Mesendoderm (in vitro differentiated cells): Measurements from ENCODE around the gene RSAD1.

Experiments
- DNase-seq: peaks from one replicate; pipeline ENCODE4 v3.0.0; 2013
- H2AK5ac ChIP-seq: 2 replicates; pipeline ENCODE4 v1.6.1; 2013; ENCODE audit warnings: low read length, inconsistent platforms
- H2BK120ac ChIP-seq: 2 replicates; pipeline ENCODE4 v1.6.1; 2013; ENCODE audit warnings: low read depth, mild to moderate bottlenecking, low read length, moderate library complexity, mixed read lengths
- H2BK15ac ChIP-seq: replicated peaks from 2 replicates; pipeline ENCODE4 v1.6.1; 2013; ENCODE audit warnings: low read depth, mild to moderate bottlenecking, moderate library complexity
- H2BK5ac ChIP-seq: 2 replicates; pipeline ENCODE4 v1.6.1; 2013; ENCODE audit warnings: low read length, inconsistent platforms
- H3K18ac ChIP-seq: 2 replicates; pipeline ENCODE4 v1.6.1; 2013; ENCODE audit warnings: mild to moderate bottlenecking, low read length, mixed read lengths
- H3K23ac ChIP-seq: one replicate; pipeline ENCODE4 v1.6.1; 2013; ENCODE audit warnings: low read length
- H3K27ac ChIP-seq: 2 replicates; pipeline ENCODE4 v1.5.1; 2013; ENCODE audit warnings: low read depth, mild to moderate bottlenecking, inconsistent platforms, low read length, moderate library complexity
- H3K27me3 ChIP-seq: 2 replicates; pipeline ENCODE4 v1.6.1; 2013; ENCODE audit warnings: low read length, control low read depth, mild to moderate bottlenecking, inconsistent platforms; ENCODE audit not compliant: insufficient read depth, poor library complexity
- H3K36me3 ChIP-seq: 2 replicates; pipeline ENCODE4 v1.6.1; 2013; ENCODE audit warnings: low read length, inconsistent platforms; ENCODE audit not compliant: control insufficient read depth, insufficient read depth
- H3K4ac ChIP-seq: one replicate; pipeline ENCODE4 v1.6.1; 2013; ENCODE audit warnings: low read depth, mild to moderate bottlenecking, low read length, moderate library complexity
- H3K4me1 ChIP-seq: 2 replicates; pipeline ENCODE4 v1.6.1; 2013; ENCODE audit warnings: low read depth, low read length, inconsistent platforms; ENCODE audit not compliant: control insufficient read depth
- H3K4me2 ChIP-seq: 2 replicates; pipeline ENCODE4 v1.6.1; 2013; ENCODE audit warnings: low read length
- H3K4me3 ChIP-seq: 2 replicates; pipeline ENCODE4 v1.5.1; 2013; ENCODE audit warnings: mild to moderate bottlenecking, low read length
- H3K56ac ChIP-seq: one replicate; pipeline ENCODE4 v1.6.1; 2013; ENCODE audit warnings: low read length
- H3K79me1 ChIP-seq: 2 replicates; pipeline ENCODE4 v1.6.1; 2013; ENCODE audit warnings: low read length, inconsistent platforms
- H3K79me2 ChIP-seq: 2 replicates; pipeline ENCODE4 v1.6.1; 2013; ENCODE audit warnings: mild to moderate bottlenecking, low read length; ENCODE audit not compliant: control insufficient read depth, insufficient read depth
- H3K9ac ChIP-seq: 2 replicates; pipeline ENCODE4 v1.6.1; 2013; ENCODE audit warnings: low read length, inconsistent platforms
- H4K5ac ChIP-seq: one replicate; pipeline ENCODE4 v1.6.1; 2013; ENCODE audit warnings: low read length
- H4K8ac ChIP-seq: one replicate; pipeline ENCODE4 v1.6.1; 2013; ENCODE audit warnings: low read depth, mild to moderate bottlenecking, control low read depth, low read length, moderate library complexity
- WGBS: extraction: QIAGEN DNeasy Blood & Tissue Kit; methylation state at CpG from one replicate; pipeline ENCODE4 v1.1.7; 2013; ENCODE audit warnings: low lambda C conversion rate, missing lambda C conversion rate; ENCODE audit not compliant: insufficient coverage; ENCODE audit errors: extremely low coverage; 5-methylcytosine and 5-hydroxymethylcytosine counted together

The RSAD1 gene

DNA sequence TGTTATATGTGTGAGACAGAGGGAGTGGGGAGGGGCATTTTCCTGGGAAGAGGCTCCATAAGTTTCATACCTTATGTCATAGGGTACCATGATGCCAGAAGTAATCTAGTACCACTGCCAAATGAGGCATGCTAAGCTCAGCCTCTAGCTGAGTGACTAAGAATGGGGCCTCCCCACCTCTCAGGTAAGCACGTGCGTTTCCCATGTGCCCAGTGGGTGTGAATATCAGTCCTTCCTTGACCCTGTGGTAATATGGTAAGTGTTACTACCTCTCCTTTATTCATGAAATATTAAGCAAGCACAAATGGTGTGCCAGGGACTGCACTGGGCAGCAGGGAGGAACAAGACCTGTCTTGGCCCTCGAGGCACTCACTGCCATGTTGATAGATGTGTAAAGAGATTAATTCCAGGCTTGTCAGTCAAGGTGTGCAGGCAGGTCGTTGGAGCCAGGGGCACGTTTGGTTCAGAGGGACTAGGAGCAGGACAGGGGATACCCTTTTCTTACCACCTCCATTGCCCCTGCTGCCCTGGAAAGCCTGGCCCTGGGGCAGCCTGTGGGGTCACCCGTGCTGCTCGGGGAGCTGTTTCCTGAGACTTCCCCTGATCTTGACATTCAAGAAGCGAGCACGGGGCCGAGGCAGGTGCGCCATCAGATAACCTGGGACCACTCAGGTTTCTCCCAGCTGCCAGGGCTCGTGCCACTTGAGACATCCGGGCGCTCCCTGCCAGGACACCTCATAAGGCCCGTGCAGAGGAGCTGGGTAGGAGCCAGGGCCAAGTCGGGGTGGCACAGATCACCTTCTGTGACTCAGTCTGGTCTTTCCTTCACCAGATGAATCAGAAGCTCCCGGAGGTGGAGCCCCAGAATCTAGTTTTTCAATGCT is 8.8 kb downstream of the RSAD1 start:
- WGBS = no CpG with 5 or more reads among the region's 17 CpGs
- Histone ChIP-seq H3K79me2 (no peaks in the 10 kb centered on the region), H3K79me1 (no peaks in the 10 kb centered on the region), H3K9ac (no peak overlapping the region), H2BK5ac (no peak overlapping the region), H3K4me1 (no peaks in the 10 kb centered on the region), H3K18ac (no peak overlapping the region), H4K8ac (no peak overlapping the region), H3K27ac (no peak overlapping the region), H3K27me3 (no peaks in the 10 kb centered on the region), H3K56ac (no peak overlapping the region), H4K5ac (no peak overlapping the region), H3K4me3 (no peak overlapping the region), H3K23ac (no peak overlapping the region), H2BK120ac (no peak overlapping the region), H2BK15ac (no peak overlapping the region), H3K36me3 (no peaks in the 10 kb centered on the region), H2AK5ac (no peak overlapping the region), H3K4ac (no peak overlapping the region), H3K4me2 (no peak overlapping the region)
- no peak for DNase-seq

DNA sequence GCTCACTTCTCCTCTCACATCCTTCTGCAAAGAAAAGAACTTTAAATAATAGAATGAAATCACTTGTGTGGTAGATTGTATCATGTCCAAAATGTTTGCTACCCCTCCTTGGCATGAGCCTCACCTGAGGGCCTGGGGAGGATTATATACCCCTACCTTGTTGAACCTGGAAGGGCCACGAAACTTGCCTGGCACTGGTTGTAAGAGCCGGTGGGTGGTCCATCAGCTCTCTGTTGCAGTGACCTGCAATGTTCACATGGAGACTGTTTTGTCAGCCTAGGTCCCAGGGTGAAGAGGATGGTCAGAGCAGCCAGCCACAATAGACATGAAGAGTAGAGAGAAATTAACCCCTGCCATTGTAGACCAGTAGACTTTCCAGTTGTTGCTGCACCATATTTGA is 10.2 kb downstream of the RSAD1 start:
- Histone ChIP-seq H3K27me3 (no peaks in the 10 kb centered on the region), H2AK5ac (no peak overlapping the region), H3K36me3 (no peaks in the 10 kb centered on the region), H3K4me2 (no peak overlapping the region), H3K56ac (no peak overlapping the region), H3K4me3 (no peak overlapping the region), H3K23ac (no peak overlapping the region), H3K79me2 (no peaks in the 10 kb centered on the region), H3K9ac (no peak overlapping the region), H4K8ac (no peak overlapping the region), H2BK120ac (no peak overlapping the region), H3K18ac (no peak overlapping the region), H3K27ac (no peak overlapping the region), H4K5ac (no peak overlapping the region), H2BK15ac (no peak overlapping the region), H3K79me1 (no peaks in the 10 kb centered on the region), H3K4me1 (no peaks in the 10 kb centered on the region), H3K4ac (no peak overlapping the region), H2BK5ac (no peak overlapping the region)
- no CpG with 5 or more reads among the region's 2 CpGs for WGBS
- no peak for DNase-seq

DNA sequence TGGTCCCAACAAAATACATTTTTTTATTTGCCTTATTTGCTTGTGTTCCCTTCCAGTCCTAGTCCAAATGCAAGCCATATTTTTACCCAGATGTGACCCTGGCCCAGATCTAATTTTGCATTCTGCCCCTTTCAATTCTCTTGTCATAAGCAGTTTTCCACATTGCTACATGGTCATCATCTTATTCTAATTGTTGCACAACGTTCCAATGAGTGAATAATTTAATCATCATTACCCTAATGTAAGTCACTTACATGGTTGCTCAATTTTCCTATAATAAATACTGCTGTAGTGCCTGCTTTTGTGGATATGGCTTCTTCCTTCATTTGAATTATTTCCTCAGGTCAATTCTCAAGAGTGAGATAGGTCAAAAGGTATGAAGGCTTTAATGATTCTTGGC is 12.8 kb downstream of the RSAD1 start:
- no peaks in the 10 kb centered on the region for H3K4me1 ChIP-seq
- H3K23ac ChIP-seq = no peak overlapping the region
- no peak overlapping the region for H2BK15ac ChIP-seq
- H3K4me2 ChIP-seq = no peak overlapping the region
- H3K36me3 ChIP-seq = no peaks in the 10 kb centered on the region
- no peak overlapping the region for H2BK5ac ChIP-seq
- no peak overlapping the region for H2BK120ac ChIP-seq
- WGBS = no CpG with 5 or more reads among the region's 1 CpG
- H3K56ac ChIP-seq = no peak overlapping the region
- H3K79me1 ChIP-seq = no peaks in the 10 kb centered on the region
- no peak overlapping the region for H3K27ac ChIP-seq
- DNase-seq = no peak
- H3K79me2 ChIP-seq = no peaks in the 10 kb centered on the region
- no peak overlapping the region for H3K4ac ChIP-seq
- no peak overlapping the region for H3K4me3 ChIP-seq
- H3K9ac ChIP-seq = no peak overlapping the region
- H3K18ac ChIP-seq = no peak overlapping the region
- H3K27me3 ChIP-seq = no peaks in the 10 kb centered on the region
- no peak overlapping the region for H4K5ac ChIP-seq
- no peak overlapping the region for H2AK5ac ChIP-seq
- H4K8ac ChIP-seq = no peak overlapping the region

DNA sequence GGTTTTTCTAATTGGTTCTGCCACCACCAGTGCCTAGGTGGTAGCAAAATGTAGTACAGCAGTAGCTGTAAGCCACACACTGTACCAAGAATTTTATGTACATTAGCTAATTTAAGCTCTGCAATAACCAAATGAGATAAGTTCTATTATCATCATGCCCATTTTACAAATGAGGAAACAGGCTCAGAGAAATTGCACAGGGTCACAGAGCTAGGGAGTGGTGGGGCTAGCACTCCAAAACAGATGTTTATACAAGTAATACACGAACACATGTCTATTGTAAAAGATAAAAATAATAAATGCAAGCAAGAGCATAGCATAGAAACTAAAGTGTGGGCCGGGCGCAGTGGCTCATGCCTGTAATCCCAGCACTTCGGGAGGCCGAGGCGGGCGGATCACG is 13.6 kb downstream of the RSAD1 start:
- Histone ChIP-seq H2BK5ac (no peak overlapping the region), H4K5ac (no peak overlapping the region), H3K36me3 (no peaks in the 10 kb centered on the region), H3K27ac (no peak overlapping the region), H3K4me2 (no peak overlapping the region), H3K23ac (no peak overlapping the region), H2BK15ac (no peak overlapping the region), H3K4me3 (no peak overlapping the region), H3K56ac (no peak overlapping the region), H3K4me1 (no peaks in the 10 kb centered on the region), H3K27me3 (no peaks in the 10 kb centered on the region), H3K4ac (no peak overlapping the region), H3K79me1 (no peaks in the 10 kb centered on the region), H4K8ac (no peak overlapping the region), H3K9ac (no peak overlapping the region), H2AK5ac (no peak overlapping the region), H3K79me2 (no peaks in the 10 kb centered on the region), H2BK120ac (no peak overlapping the region), H3K18ac (no peak overlapping the region)
- WGBS = no CpG with 5 or more reads among the region's 8 CpGs
- no peak for DNase-seq

DNA sequence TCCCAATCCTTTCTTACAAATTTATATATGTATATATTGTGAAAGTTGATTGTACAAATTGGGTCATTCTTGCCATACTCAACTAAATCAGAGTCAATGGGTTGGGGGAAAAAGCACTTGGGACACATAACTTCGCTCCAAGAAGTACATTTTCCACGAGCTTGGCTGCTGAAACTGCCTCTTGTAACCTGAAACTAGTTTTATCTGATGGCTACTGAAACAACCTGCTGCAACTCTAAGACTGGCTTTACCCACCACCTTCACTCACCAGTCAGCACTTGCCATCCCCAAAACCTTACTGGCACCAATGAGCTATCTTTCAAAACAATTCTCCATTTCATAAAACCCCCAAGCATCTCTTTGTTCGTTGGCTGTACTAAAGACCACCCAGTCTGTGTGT is 15.1 kb downstream of the RSAD1 start:
- Histone ChIP-seq H3K9ac (no peak overlapping the region), H2AK5ac (no peak overlapping the region), H3K4me3 (no peak overlapping the region), H3K18ac (no peak overlapping the region), H3K79me1 (no peaks in the 10 kb centered on the region), H4K5ac (no peak overlapping the region), H3K36me3 (no peaks in the 10 kb centered on the region), H2BK5ac (no peak overlapping the region), H2BK120ac (no peak overlapping the region), H3K79me2 (no peaks in the 10 kb centered on the region), H3K4me2 (no peak overlapping the region), H3K4ac (no peak overlapping the region), H4K8ac (no peak overlapping the region), H3K4me1 (no peaks in the 10 kb centered on the region), H2BK15ac (no peak overlapping the region), H3K27ac (no peak overlapping the region), H3K23ac (no peak overlapping the region), H3K27me3 (no peaks in the 10 kb centered on the region), H3K56ac (no peak overlapping the region)
- no peak for DNase-seq
- WGBS = no CpG with 5 or more reads among the region's 3 CpGs
